GM12878 (cell line): ENCODE results near the gene ZC3H8. TPM values are rescaled to one million over a fixed set of nuclear protein-coding genes. Genes with fewer than 3 reads are reported as not detected.

Experiments
- ATAC-seq: fragments of 200-7000 bp; cut with Tn5 transposase; 3 replicates; pipeline ENCODE4 v1.9.1; 2020; ENCODE audit warnings: mild to moderate bottlenecking, moderate library complexity
- BruUV-seq: library from RNA; stranded (reverse); fragments of 400-500 nt; replicated peaks from 2 replicates; lab custom pipeline; 2021; lab: Mats Ljungman, UMichigan
- CTCF ChIA-PET: fragments of 300-600 bp; sonication (Branson Sonifier 250); formaldehyde crosslinking; extraction: SDS; loops from one replicate; lab custom pipeline; 2021; ENCODE audit warnings: inconsistent platforms; lab: Yijun Ruan, JAX
- POLR2A ChIA-PET: fragments of 350-600 bp; formaldehyde crosslinking; extraction: SDS; loops from one replicate; lab custom pipeline; 2021; ENCODE audit warnings: inconsistent platforms; lab: Charles Lee
- RAD21 ChIA-PET: fragments of 300-600 bp; sonication (Branson Sonifier 250); formaldehyde crosslinking; loops from one replicate; lab custom pipeline; 2023; ENCODE audit warnings: antibody characterized with exemption; ENCODE audit not compliant: unreplicated experiment; lab: Charles Lee
- SMC1A ChIA-PET: fragments of 300-600 bp; sonication (Branson Sonifier 250); formaldehyde crosslinking; loops from one replicate; lab custom pipeline; 2023; ENCODE audit not compliant: unreplicated experiment, uncharacterized antibody; lab: Charles Lee
- DNase-seq: peaks from one replicate; pipeline ENCODE4 v3.0.0-alpha.2; 2011; ENCODE audit warnings: low read depth, low spot score
- FAIRE-seq: peaks from 3 replicates; lab custom pipeline; 2011; peaks lifted over from hg19 to GRCh38; lab: Jason Lieb, UNC
- H2AFZ ChIP-seq: 2 replicates; pipeline ENCODE4 v1.6.0; 2011; ENCODE audit warnings: low read depth, low read length, control low read depth; ENCODE audit not compliant: control insufficient read depth
- H3K27ac ChIP-seq: 2 replicates; pipeline ENCODE4 v1.5.1; 2011; ENCODE audit warnings: control low read depth; ENCODE audit not compliant: control insufficient read depth, insufficient read depth
- H3K27me3 ChIP-seq, 2 experiments: replicated peaks in 1 of 2; 2 replicates each; pipeline versions ENCODE4 v1.6.0 to v1.6.1; 2011; ENCODE audit warnings: low read length in 1 of 2; ENCODE audit not compliant: control insufficient read depth in 2 of 2, insufficient read depth in 2 of 2
- H3K36me3 ChIP-seq, 2 experiments: 2 replicates each; pipeline ENCODE4 v1.5.1; 2011; ENCODE audit warnings: low read length in 1 of 2; ENCODE audit not compliant: control insufficient read depth in 2 of 2, insufficient read depth in 2 of 2
- H3K4me1 ChIP-seq: 2 replicates; pipeline ENCODE4 v1.6.1; 2011; ENCODE audit warnings: mild to moderate bottlenecking, low read length, moderate library complexity, mixed read lengths; ENCODE audit not compliant: control insufficient read depth, insufficient read depth
- H3K4me2 ChIP-seq: 2 replicates; pipeline ENCODE4 v1.6.0; 2011; ENCODE audit warnings: control low read depth; ENCODE audit not compliant: control insufficient read depth, insufficient read depth
- H3K4me3 ChIP-seq: fragments of 200-600 bp; sonication (generic); 2 replicates; pipeline ENCODE4 v1.5.1; 2016
- H3K79me2 ChIP-seq: 2 replicates; pipeline ENCODE4 v1.6.0; 2011; ENCODE audit warnings: low read length; ENCODE audit not compliant: control insufficient read depth, insufficient read depth
- H3K9ac ChIP-seq: 2 replicates; pipeline ENCODE4 v1.8.0; 2011; ENCODE audit warnings: low read length, control low read depth, mixed read lengths; ENCODE audit not compliant: control insufficient read depth, insufficient read depth
- H3K9me3 ChIP-seq: replicated peaks from 3 replicates; pipeline ENCODE4 v1.5.1; 2011; ENCODE audit warnings: mild to moderate bottlenecking, low read length; ENCODE audit not compliant: control insufficient read depth, insufficient read depth
- H4K20me1 ChIP-seq: 2 replicates; pipeline ENCODE4 v1.6.0; 2011; ENCODE audit not compliant: control insufficient read depth, insufficient read depth
- BCLAF1 ChIP-seq: fragments of 450-650 bp; IDR thresholded peaks from 2 replicates; pipeline ENCODE4 v1.6.1; 2017; ENCODE audit warnings: antibody characterized with exemption, mild to moderate bottlenecking, moderate library complexity
- CHD1 ChIP-seq: IDR thresholded peaks from 2 replicates; pipeline ENCODE4 v1.6.1; 2012; ENCODE audit warnings: low read depth, low read length, improper control_type of control experiment
- MYC ChIP-seq: IDR thresholded peaks from 2 replicates; pipeline ENCODE4 v1.6.1; 2011; ENCODE audit warnings: mild to moderate bottlenecking, low read length, moderate library complexity, inconsistent platforms; ENCODE audit not compliant: insufficient read depth, insufficient replicate concordance, insufficient read length, severe bottlenecking
- PBX3 ChIP-seq: IDR thresholded peaks from 2 replicates; pipeline ENCODE4 v1.6.1; 2011; ENCODE audit warnings: mild to moderate bottlenecking, low read depth, low read length, moderate library complexity; ENCODE audit not compliant: insufficient replicate concordance
- PML ChIP-seq: IDR thresholded peaks from 2 replicates; pipeline ENCODE4 v1.6.1; 2012; ENCODE audit warnings: low read length, inconsistent platforms
- RAD21 ChIP-seq: IDR thresholded peaks from 2 replicates; pipeline ENCODE4 v1.6.1; 2011; ENCODE audit warnings: mild to moderate bottlenecking, low read depth, low read length, moderate library complexity; ENCODE audit not compliant: insufficient read depth
- RAD51 ChIP-seq: fragments of 450-650 bp; IDR thresholded peaks from 2 replicates; pipeline ENCODE4 v1.6.1; 2016; ENCODE audit warnings: moderate library complexity, mild to moderate bottlenecking, inconsistent platforms
- RB1 ChIP-seq: fragments of 450-650 bp; formaldehyde crosslinking; IDR thresholded peaks from 2 replicates; pipeline ENCODE4 v1.6.1; 2017; ENCODE audit warnings: mild to moderate bottlenecking, borderline replicate concordance
- SIN3A ChIP-seq: IDR thresholded peaks from 2 replicates; pipeline ENCODE4 v1.6.1; 2012; ENCODE audit warnings: low read depth, low read length, improper control_type of control experiment
- SRF ChIP-seq, 2 experiments: IDR thresholded peaks; 2 replicates each; pipeline ENCODE4 v1.6.1; 2011; ENCODE audit warnings: low read depth in 2 of 2, low read length in 2 of 2, mild to moderate bottlenecking in 1 of 2, moderate library complexity in 1 of 2
- ZNF274 ChIP-seq: IDR thresholded peaks from one replicate; pipeline ENCODE4 v1.8.0; 2011; ENCODE audit not compliant: insufficient read length, insufficient read depth
- WGBS: methylation state at CpG from one replicate; pipeline ENCODE4 v1.1.6; 2016; ENCODE audit warnings: low lambda C conversion rate; ENCODE audit not compliant: insufficient replicate concordance, insufficient coverage; ENCODE audit errors: missing lambda C conversion rate; 5-methylcytosine and 5-hydroxymethylcytosine counted together
- in situ Hi-C: fragments of 300-500 bp; cut with MboI; formaldehyde crosslinking; loops from 9 replicates; pipeline ENCODE4 v1.14.3; 2018; ENCODE audit warnings: mixed read lengths
- intact Hi-C: fragments of 100-400 bp; cut with micrococcal nuclease; formaldehyde crosslinking; loops from one replicate; pipeline ENCODE4 v1.14.2; 2022; ENCODE audit not compliant: unreplicated experiment
- polyA plus RNA-seq, 11 experiments: library from polyadenylated mRNA; depleted of rRNA in 4 of 11; unstranded in 6 of 11; stranded (reverse) in 5 of 11; fragments of >200 nt; fragmentation: Nextera tagmentation in 4 of 11; fragmentation: Illumina TruSeq in 1 of 11; extraction: Ambion mirVana in 4 of 11; extraction: Trizol in 1 of 11; gene quantifications; 1 replicate in 1 of 11; 2 replicates in 10 of 11; pipeline versions ENCODE4 v1.2.1 to v1.2.3, GENCODE V29; 2011 to 2016; ENCODE audit warnings: inconsistent platforms in 2 of 11, missing spikeins in 2 of 11, low read depth in 1 of 11
- total RNA-seq, 4 experiments: library from RNA; depleted of rRNA in 3 of 4; stranded (reverse); fragments of >200 nt in 3 of 4; fragmentation: Illumina TruSeq in 1 of 4; extraction: Trizol in 1 of 4; gene quantifications; 2 replicates each; pipeline versions ENCODE4 v1.2.1 to v1.2.3, GENCODE V29; 2013 to 2021
- TF ChIP-seq, protein P1 (sequence below): fragments of 450-650 bp; IDR thresholded peaks from 2 replicates; pipeline ENCODE4 v1.6.1; 2016; ENCODE audit warnings: mild to moderate bottlenecking, moderate library complexity, borderline replicate concordance

The ZC3H8 gene
- total and polyA plus RNA-seq, 10 of the 15 experiments (the other 5 are each of a cell fraction or from before 2014, with no cell fraction given), result 9.9 to 28.4 (median 19.5) TPM

- no peak overlapping the region for H3K9ac ChIP-seq
- no peak overlapping the region for H2AFZ ChIP-seq
- SMC1A ChIA-PET, result interaction anchor here (0.9 to 2.0 kb wide), 6 partner anchors 9 to 129 kb away, joined by 3 to 10 read pairs (median 3); no protein-coding TSS in a partner anchor
- WGBS, result 98% methylated on average over 3 of the region's 3 CpGs
- no peak for TF ChIP-seq RAD21
- TF ChIP-seq PBX3, result no peak
- no peak for TF ChIP-seq SIN3A
- TF ChIP-seq PML, result no peak
- TF ChIP-seq BCLAF1, result no peak
- TF ChIP-seq SRF (IDR thresholded peaks at IDR 0.05; ENCODE audit: low read depth in 2 of 2, low read length in 2 of 2), result no peak
- TF ChIP-seq RAD51, result no peak
- no peak for TF ChIP-seq CHD1
- TF ChIP-seq, protein P1, sequence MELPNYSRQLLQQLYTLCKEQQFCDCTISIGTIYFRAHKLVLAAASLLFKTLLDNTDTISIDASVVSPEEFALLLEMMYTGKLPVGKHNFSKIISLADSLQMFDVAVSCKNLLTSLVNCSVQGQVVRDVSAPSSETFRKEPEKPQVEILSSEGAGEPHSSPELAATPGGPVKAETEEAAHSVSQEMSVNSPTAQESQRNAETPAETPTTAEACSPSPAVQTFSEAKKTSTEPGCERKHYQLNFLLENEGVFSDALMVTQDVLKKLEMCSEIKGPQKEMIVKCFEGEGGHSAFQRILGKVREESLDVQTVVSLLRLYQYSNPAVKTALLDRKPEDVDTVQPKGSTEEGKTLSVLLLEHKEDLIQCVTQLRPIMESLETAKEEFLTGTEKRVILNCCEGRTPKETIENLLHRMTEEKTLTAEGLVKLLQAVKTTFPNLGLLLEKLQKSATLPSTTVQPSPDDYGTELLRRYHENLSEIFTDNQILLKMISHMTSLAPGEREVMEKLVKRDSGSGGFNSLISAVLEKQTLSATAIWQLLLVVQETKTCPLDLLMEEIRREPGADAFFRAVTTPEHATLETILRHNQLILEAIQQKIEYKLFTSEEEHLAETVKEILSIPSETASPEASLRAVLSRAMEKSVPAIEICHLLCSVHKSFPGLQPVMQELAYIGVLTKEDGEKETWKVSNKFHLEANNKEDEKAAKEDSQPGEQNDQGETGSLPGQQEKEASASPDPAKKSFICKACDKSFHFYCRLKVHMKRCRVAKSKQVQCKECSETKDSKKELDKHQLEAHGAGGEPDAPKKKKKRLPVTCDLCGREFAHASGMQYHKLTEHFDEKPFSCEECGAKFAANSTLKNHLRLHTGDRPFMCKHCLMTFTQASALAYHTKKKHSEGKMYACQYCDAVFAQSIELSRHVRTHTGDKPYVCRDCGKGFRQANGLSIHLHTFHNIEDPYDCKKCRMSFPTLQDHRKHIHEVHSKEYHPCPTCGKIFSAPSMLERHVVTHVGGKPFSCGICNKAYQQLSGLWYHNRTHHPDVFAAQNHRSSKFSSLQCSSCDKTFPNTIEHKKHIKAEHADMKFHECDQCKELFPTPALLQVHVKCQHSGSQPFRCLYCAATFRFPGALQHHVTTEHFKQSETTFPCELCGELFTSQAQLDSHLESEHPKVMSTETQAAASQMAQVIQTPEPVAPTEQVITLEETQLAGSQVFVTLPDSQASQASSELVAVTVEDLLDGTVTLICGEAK, result no peak
- TF ChIP-seq ZNF274, result no peak
- no peak for TF ChIP-seq MYC
- TF ChIP-seq RB1, result no peak
- H3K4me2 ChIP-seq, result peak overlapping the region; percentile 35; the same call in 1 of the 2 replicates
- POLR2A ChIA-PET, result interaction anchor here (0.8 to 1.2 kb wide), 4 partner anchors 8 to 197 kb away, joined by 3 to 6 read pairs (median 3); partner anchors contain the start of gene TMEM87B
- intact Hi-C loops (loop anchor here (5.0 kb wide), 2 partner anchors 194 to 364 kb away; partner anchors contain the start of gene TMEM87B), in situ Hi-C loops (loop anchor here (10.0 kb wide), 1 partner anchor 366 kb away; the partner anchor contains the start of gene ANAPC1)
- no peaks in the 10 kb centered on the region; the same call in 2 of the 3 replicates for H3K9me3 ChIP-seq
- DNase-seq, result no peak
- no peaks in the 10 kb centered on the region for H3K27me3 ChIP-seq
- CTCF ChIA-PET, result interaction anchor here (1.0 to 2.6 kb wide), 7 partner anchors 8 to 21 kb away, joined by 3 to 18 read pairs (median 3); no protein-coding TSS in a partner anchor
- H4K20me1 ChIP-seq, result no peaks in the 10 kb centered on the region
- no peak for FAIRE-seq
- H3K27ac ChIP-seq, result no peak overlapping the region
- peaks cover 22% of the 10 kb centered on the region for H3K79me2 ChIP-seq
- H3K36me3 ChIP-seq, result no peaks in the 10 kb centered on the region; a peak in 1 of 4 replicates
- BruUV-seq, result no TSS peak
- 0 out of 2 replicates have a peak, but pooled peaks cover 3% of the 10 kb centered on the region for H3K4me1 ChIP-seq
- RAD21 ChIA-PET, result interaction anchor here (1.0 to 2.1 kb wide), 4 partner anchors 20 to 368 kb away, joined by 3 to 4 read pairs (median 4); partner anchors contain the start of gene ANAPC1
- no peak overlapping the region for H3K4me3 ChIP-seq
- ATAC-seq, result no peak
Measured at GRCh38 chr2:112251271-112251670, 3.6 kb downstream of the ZC3H8 start.
